NT2/D1 (cell line): ENCODE measurements around the gene GNPDA1.

ENCODE experiments used
- SUZ12 ChIP-seq: IDR thresholded peaks from 2 replicates; pipeline ENCODE4 v1.6.1; 2011; ENCODE audit not compliant: insufficient read length, insufficient read depth; ENCODE audit errors: extremely low read depth
- YY1 ChIP-seq: IDR thresholded peaks from 2 replicates; pipeline ENCODE4 v1.6.1; 2011; ENCODE audit not compliant: insufficient read length, insufficient read depth

DNA sequence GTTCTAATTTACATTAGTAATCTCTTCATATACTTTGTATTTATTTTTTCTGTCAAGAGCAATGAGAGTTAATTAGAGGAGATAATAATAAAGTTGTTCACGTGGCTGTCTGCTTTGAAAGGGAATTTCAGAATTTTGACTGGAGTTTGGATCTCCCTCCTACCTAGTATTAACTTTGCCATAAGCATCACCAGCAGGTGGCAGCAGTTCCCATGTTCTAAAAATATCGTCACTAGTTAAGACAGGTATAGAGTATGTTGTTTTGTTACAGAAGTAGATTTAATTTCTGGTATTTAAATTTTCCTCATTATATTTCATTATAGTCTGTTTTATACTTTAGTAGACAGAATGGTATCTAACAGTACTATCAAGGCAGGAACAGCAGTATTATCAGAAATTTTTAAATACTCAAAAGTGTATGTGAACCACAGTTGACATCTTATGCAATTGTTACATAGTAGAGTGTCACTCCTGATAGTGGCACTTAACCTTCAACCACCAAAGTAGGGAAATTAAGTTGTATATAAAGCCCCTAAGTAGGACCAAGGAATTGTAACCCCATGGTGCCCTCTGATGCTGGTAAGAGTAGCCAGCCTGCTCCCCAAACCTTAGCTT lies 20.4 kb downstream of the GNPDA1 start:
- TF ChIP-seq YY1 (no peak), SUZ12 (no peak)
